Liver (tissue), 9 donors: Measurements from ENCODE around the gene BHLHA15. TPM values are rescaled to one million over a fixed set of nuclear protein-coding genes. Genes with fewer than 3 reads are reported as not detected.

Source experiments
- DNase-seq: peaks from one replicate; pipeline ENCODE4 v3.0.0-alpha.2; 2017; ENCODE audit warnings: low spot score
- H3K27ac ChIP-seq, 2 donors: one replicate each; pipeline ENCODE4 v1.7.0; 2013; ENCODE audit warnings: inconsistent platforms in 2 of 2, low read length in 2 of 2, control low read depth in 1 of 2, low read depth in 1 of 2, mild to moderate bottlenecking in 1 of 2
- H3K27me3 ChIP-seq, 4 donors: one replicate each; pipeline versions ENCODE4 v1.6.1 to v1.7.0; 2013; ENCODE audit warnings: low read length in 3 of 4, inconsistent platforms in 1 of 4, mild to moderate bottlenecking in 1 of 4, moderate library complexity in 1 of 4; ENCODE audit not compliant: control insufficient read depth in 4 of 4, insufficient read depth in 4 of 4
- H3K36me3 ChIP-seq, 4 donors: one replicate each; pipeline versions ENCODE4 v1.6.1 to v1.7.0; 2013; ENCODE audit warnings: low read length in 3 of 4, mild to moderate bottlenecking in 3 of 4, low read depth in 1 of 4, moderate library complexity in 1 of 4; ENCODE audit not compliant: control insufficient read depth in 4 of 4, insufficient read depth in 3 of 4
- H3K4me1 ChIP-seq, 4 donors: one replicate each; pipeline versions ENCODE4 v1.6.1 to v1.7.0; 2013; ENCODE audit warnings: low read length in 3 of 4, mild to moderate bottlenecking in 3 of 4, moderate library complexity in 1 of 4; ENCODE audit not compliant: control insufficient read depth in 4 of 4, insufficient read depth in 4 of 4
- H3K4me3 ChIP-seq, 3 donors: one replicate each; pipeline versions ENCODE4 v1.6.1 to v1.7.0; 2013; ENCODE audit warnings: low read length in 3 of 3, control low read depth in 1 of 3, low read depth in 1 of 3, mild to moderate bottlenecking in 1 of 3
- H3K9ac ChIP-seq, 2 donors: one replicate each; pipeline ENCODE4 v1.7.0; 2013; ENCODE audit warnings: low read length in 2 of 2, mild to moderate bottlenecking in 2 of 2, moderate library complexity in 2 of 2, control low read depth in 1 of 2, low read depth in 1 of 2
- H3K9me3 ChIP-seq, 4 donors: one replicate each; pipeline versions ENCODE4 v1.6.1 to v1.7.0; 2013; ENCODE audit warnings: low read length in 3 of 4; ENCODE audit not compliant: control insufficient read depth in 4 of 4
- EGR1 ChIP-seq, 2 donors: IDR thresholded peaks; 2 replicates each; pipeline ENCODE4 v1.6.1; 2016 to 2018; ENCODE audit warnings: antibody characterized with exemption in 2 of 2, low read depth in 2 of 2
- GABPA ChIP-seq, 2 donors: IDR thresholded peaks in 1 of 2; conservative IDR thresholded peaks in 1 of 2; 2 replicates each; pipeline ENCODE4 v1.6.1; 2016; ENCODE audit warnings: antibody characterized with exemption in 2 of 2, mild to moderate bottlenecking in 1 of 2, moderate library complexity in 1 of 2
- JUND ChIP-seq, 2 donors: IDR thresholded peaks; 2 replicates each; pipeline ENCODE4 v1.6.1; 2016; ENCODE audit warnings: antibody characterized with exemption in 2 of 2
- NR2F2 ChIP-seq: IDR thresholded peaks from 2 replicates; pipeline ENCODE4 v1.6.1; 2016; ENCODE audit warnings: antibody characterized with exemption
- REST ChIP-seq: IDR thresholded peaks from 2 replicates; pipeline ENCODE4 v1.6.1; 2016; ENCODE audit warnings: antibody characterized with exemption, mild to moderate bottlenecking
- TAF1 ChIP-seq: conservative IDR thresholded peaks from 2 replicates; pipeline ENCODE4 v1.6.1; 2016; ENCODE audit warnings: antibody characterized with exemption, mild to moderate bottlenecking
- WGBS: extraction: QIAGEN DNeasy Blood & Tissue Kit; methylation state at CpG from one replicate; pipeline ENCODE4 v1.1.7; 2013; 5-methylcytosine and 5-hydroxymethylcytosine counted together
- polyA plus RNA-seq, 2 donors: library from polyadenylated mRNA; stranded (reverse) in 1 of 2; unstranded in 1 of 2; fragments of 200-250 nt in 1 of 2; fragments of >200 nt in 1 of 2; fragmentation: Nextera tagmentation in 1 of 2; extraction: Ambion mirVana in 1 of 2; gene quantifications; one replicate each; pipeline versions ENCODE4 v1.2.1 to v1.2.3, GENCODE V29; 2013 to 2015
- total RNA-seq, 2 donors: library from RNA; depleted of rRNA; stranded (reverse); fragments of >200 nt; gene quantifications; one replicate each; pipeline ENCODE4 v1.2.3, GENCODE V29; 2014
- donor health status: healthy.
- donor health status: healthy.
- donor health status: healthy.
- donor health status: healthy.
- donor health status: healthy.

Gene BHLHA15
- total and polyA plus RNA-seq, 4 donors = 1.0 to 28.9 (median 7.6) TPM

DNA sequence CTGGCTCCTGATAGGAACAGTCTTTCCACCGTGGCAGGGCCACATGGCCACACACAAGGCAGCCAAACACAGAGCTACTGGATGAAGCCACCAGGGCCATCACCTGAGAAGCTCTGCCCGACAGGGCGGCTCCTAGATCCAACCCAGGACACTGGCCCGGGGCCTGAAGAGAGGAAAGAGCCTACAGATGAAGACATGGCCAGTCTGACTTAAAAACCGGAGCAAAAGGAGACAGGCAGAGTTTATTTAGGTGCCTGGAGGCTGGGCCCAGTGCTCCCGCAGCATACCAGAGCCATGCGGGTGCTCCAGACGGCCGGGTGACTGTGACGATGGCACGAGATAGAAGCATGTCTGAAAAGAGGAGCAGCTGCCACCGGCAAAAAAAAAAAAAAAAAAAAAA lies 36.9 kb downstream of the BHLHA15 start:
- Histone ChIP-seq H3K36me3 (no peaks in the 10 kb centered on the region), H3K4me1 (peaks cover 6 to 18% (median 13%) of the 10 kb centered on the region in 4 donors), H3K4me3 (no peak overlapping the region), H3K27me3 (no peaks in the 10 kb centered on the region), H3K27ac (no peak overlapping the region), H3K9ac (no peak overlapping the region), H3K9me3 (no peaks in the 10 kb centered on the region)
- no peak for DNase-seq
- TF ChIP-seq TAF1 = no peak
- no peak for TF ChIP-seq JUND (IDR thresholded peaks at IDR 0.05)
- TF ChIP-seq REST = no peak
- TF ChIP-seq NR2F2 = no peak
- WGBS = 93% methylated on average over 12 of the region's 12 CpGs

- Histone ChIP-seq H3K4me3 (no peak overlapping the region), H3K36me3 (no peaks in the 10 kb centered on the region), H3K9me3 (no peaks in the 10 kb centered on the region), H3K27ac (peak overlapping the region in 1 of 2 donors; percentile 24), H3K4me1 (peaks cover 10 to 23% (median 16%) of the 10 kb centered on the region in 4 donors), H3K27me3 (no peaks in the 10 kb centered on the region), H3K9ac (no peak overlapping the region)
- no peak for DNase-seq
- TF ChIP-seq GABPA (IDR thresholded peaks at IDR 0.05 in 1 of 2, conservative IDR thresholded peaks at IDR 0.05 in 1 of 2) (peak; percentile 19 to 55), REST (no peak), EGR1 (IDR thresholded peaks at IDR 0.05; ENCODE audit: low read depth in 2 of 2) (peak in 1 of 2 donors; percentile 17)
- WGBS = 86% methylated on average over 6 of the region's 6 CpGs
Measured at GRCh38 chr7:98249106-98249505, 37.9 kb downstream of the BHLHA15 start.

GRCh38 chr7:98250789-98251188 lies 39.5 kb downstream of the BHLHA15 start:
- TF ChIP-seq JUND (IDR thresholded peaks at IDR 0.05) (no peak), GABPA (IDR thresholded peaks at IDR 0.05 in 1 of 2, conservative IDR thresholded peaks at IDR 0.05 in 1 of 2) (peak in 1 of 2 donors; percentile 2)
- H3K4me3 ChIP-seq = no peak overlapping the region
- WGBS = 66% methylated on average over 3 of the region's 3 CpGs
- peak overlapping the region in 1 of 2 donors; percentile 36 for H3K27ac ChIP-seq
- H3K4me1 ChIP-seq = peaks cover 10 to 23% (median 16%) of the 10 kb centered on the region in 4 donors
- no peaks in the 10 kb centered on the region for H3K36me3 ChIP-seq
- H3K27me3 ChIP-seq = no peaks in the 10 kb centered on the region
- H3K9ac ChIP-seq = peak overlapping the region in 1 of 2 donors; percentile 10
- H3K9me3 ChIP-seq = no peaks in the 10 kb centered on the region
- no peak for DNase-seq
